Measurements from ENCODE around the gene IFNGR2. TPM values are rescaled to one million over a fixed set of nuclear protein-coding genes. Genes with fewer than 3 reads are reported as not detected.

The IFNGR2 gene
- total and polyA plus RNA-seq, 4 donors = 58.6 to 198 (median 71.6) TPM

GRCh38 chr21:33392284-33392985, 10.8 kb upstream of the IFNGR2 start:
- Histone ChIP-seq H3K36me3 (ENCODE audit: control insufficient read depth in 4 of 4, insufficient read depth in 4 of 4, low read length in 4 of 4) (no peaks in the 10 kb centered on the region), H3K27ac (ENCODE audit: low read depth in 1 of 2, low read length in 1 of 2) (no peak overlapping the region), H3K27me3 (ENCODE audit: control insufficient read depth in 3 of 3, insufficient read depth in 3 of 3, low read length in 2 of 3) (no peaks in the 10 kb centered on the region), H3K4me3 (no peak overlapping the region), H3K9ac (ENCODE audit: insufficient read depth in 1 of 2, low read length in 2 of 2) (no peak overlapping the region), H3K9me3 (ENCODE audit: control insufficient read depth in 4 of 4, insufficient read depth in 3 of 4, low read length in 3 of 4) (no peaks in the 10 kb centered on the region), H3K4me1 (ENCODE audit: control insufficient read depth in 5 of 5, insufficient read depth in 5 of 5, low read length in 5 of 5) (peaks cover 0 to 4% (median 0%) of the 10 kb centered on the region in 5 donors)
- WGBS, 2 donors = 84 to 87% methylated on average over 11 of the region's 11 CpGs
- TF ChIP-seq CTCF (IDR thresholded peaks at IDR 0.05; ENCODE audit: control extremely low read depth, extremely low read depth) = no peak
- no peak for ATAC-seq (ENCODE audit: insufficient read depth, low FRiP score)
- no peak for DNase-seq

- no peak for DNase-seq
- ATAC-seq (ENCODE audit: insufficient read depth, low FRiP score) = no peak
- WGBS, 2 donors = 55 to 66% methylated on average over 5 of the region's 5 CpGs
Measured at GRCh38 chr21:33393348-33393747, 9.9 kb upstream of the IFNGR2 start.

GRCh38 chr21:33394260-33394659, 9.0 kb upstream of the IFNGR2 start:
- Histone ChIP-seq H3K9me3 (ENCODE audit: control insufficient read depth in 4 of 4, insufficient read depth in 3 of 4, low read length in 3 of 4) (no peaks in the 10 kb centered on the region), H3K4me1 (ENCODE audit: control insufficient read depth in 5 of 5, insufficient read depth in 5 of 5, low read length in 5 of 5) (peaks cover 0 to 4% (median 0%) of the 10 kb centered on the region in 5 donors), H3K4me3 (no peak overlapping the region), H3K27ac (ENCODE audit: low read depth in 1 of 2, low read length in 1 of 2) (no peak overlapping the region), H3K36me3 (ENCODE audit: control insufficient read depth in 4 of 4, insufficient read depth in 4 of 4, low read length in 4 of 4) (no peaks in the 10 kb centered on the region), H3K9ac (ENCODE audit: insufficient read depth in 1 of 2, low read length in 2 of 2) (no peak overlapping the region), H3K27me3 (ENCODE audit: control insufficient read depth in 3 of 3, insufficient read depth in 3 of 3, low read length in 2 of 3) (no peaks in the 10 kb centered on the region)
- TF ChIP-seq CTCF (IDR thresholded peaks at IDR 0.05; ENCODE audit: control extremely low read depth, extremely low read depth) = no peak
- WGBS, 2 donors = 29 to 68% methylated on average over 8 of the region's 8 CpGs
- ATAC-seq (ENCODE audit: insufficient read depth, low FRiP score) (no peak), DNase-seq (no peak)

More at GRCh38 chr21:33393348-33393747, 9.9 kb upstream of the IFNGR2 start:
- TF ChIP-seq CTCF (IDR thresholded peaks at IDR 0.05; ENCODE audit: control extremely low read depth, extremely low read depth) = no peak
- peaks cover 0 to 4% (median 0%) of the 10 kb centered on the region in 5 donors for H3K4me1 ChIP-seq (ENCODE audit: control insufficient read depth in 5 of 5, insufficient read depth in 5 of 5, low read length in 5 of 5)
- no peak overlapping the region for H3K27ac ChIP-seq (ENCODE audit: low read depth in 1 of 2, low read length in 1 of 2)
- H3K9ac ChIP-seq (ENCODE audit: insufficient read depth in 1 of 2, low read length in 2 of 2) = no peak overlapping the region
- H3K36me3 ChIP-seq (ENCODE audit: control insufficient read depth in 4 of 4, insufficient read depth in 4 of 4, low read length in 4 of 4) = no peaks in the 10 kb centered on the region
- no peaks in the 10 kb centered on the region for H3K27me3 ChIP-seq (ENCODE audit: control insufficient read depth in 3 of 3, insufficient read depth in 3 of 3, low read length in 2 of 3)
- H3K4me3 ChIP-seq = no peak overlapping the region
- H3K9me3 ChIP-seq (ENCODE audit: control insufficient read depth in 4 of 4, insufficient read depth in 3 of 4, low read length in 3 of 4) = no peaks in the 10 kb centered on the region

Measured in lung (tissue), 12 donors.